ENCODE results near the gene GPHA2. TPM values are rescaled to one million over a fixed set of nuclear protein-coding genes. Genes with fewer than 3 reads are reported as not detected.

GPHA2 gene
- total and polyA plus RNA-seq, 2 experiments from 2014 or later = not detected

- H3K4me2 ChIP-seq = peak overlapping the region; percentile 78
- peaks cover 32% of the 10 kb centered on the region for H3K4me1 ChIP-seq (ENCODE audit: insufficient read depth)
- no peak overlapping the region for H3K4me3 ChIP-seq
- no peaks in the 10 kb centered on the region for H3K36me3 ChIP-seq (replicated peaks; ENCODE audit: insufficient read depth, low read depth)
- WGBS (ENCODE audit: low lambda C conversion rate, missing lambda C conversion rate) = 67% methylated on average over 25 of the region's 25 CpGs
- peaks cover 24% of the 10 kb centered on the region for H3K79me2 ChIP-seq
- no peaks in the 10 kb centered on the region for H3K9me3 ChIP-seq (ENCODE audit: low read depth)
- H4K20me1 ChIP-seq (ENCODE audit: insufficient read depth, poor library complexity, severe bottlenecking) = no peaks in the 10 kb centered on the region
- no peaks in the 10 kb centered on the region for H3K27me3 ChIP-seq
- DNase-seq (ENCODE audit: low spot score) = peak; percentile 68
- TF ChIP-seq EZH2 (IDR thresholded peaks at IDR 0.05; ENCODE audit: borderline replicate concordance) = no peak
- no peak for TF ChIP-seq EZH2phosphoT487 (IDR thresholded peaks at IDR 0.05; ENCODE audit: low read depth, severe bottlenecking, unreplicated experiment)
- TF ChIP-seq CTCF (IDR thresholded peaks at IDR 0.05; ENCODE audit: poor library complexity) = no peak
- no peak overlapping the region for H2AFZ ChIP-seq
- H3K27ac ChIP-seq = peak overlapping the region; percentile 98
- H3K9me2 ChIP-seq (replicated peaks; ENCODE audit: insufficient read depth) = no peaks in the 10 kb centered on the region
These were observed 44.4 kb downstream of the GPHA2 start for GRCh38 chr11:64891215-64891848.

GRCh38 chr11:64890522-64890939 lies 45.2 kb downstream of the GPHA2 start:
- H3K4me3 ChIP-seq = peak overlapping the region; percentile 26
- no peak for DNase-seq (ENCODE audit: low spot score)
- H3K9me3 ChIP-seq (ENCODE audit: low read depth) = no peaks in the 10 kb centered on the region
- no peaks in the 10 kb centered on the region for H3K36me3 ChIP-seq (replicated peaks; ENCODE audit: insufficient read depth, low read depth)
- H2AFZ ChIP-seq = no peak overlapping the region
- no peaks in the 10 kb centered on the region for H3K27me3 ChIP-seq
- no peak for TF ChIP-seq CTCF (IDR thresholded peaks at IDR 0.05; ENCODE audit: poor library complexity)
- no peak for TF ChIP-seq EZH2 (IDR thresholded peaks at IDR 0.05; ENCODE audit: borderline replicate concordance)
- peaks cover 39% of the 10 kb centered on the region for H3K4me1 ChIP-seq (ENCODE audit: insufficient read depth)
- no peaks in the 10 kb centered on the region for H4K20me1 ChIP-seq (ENCODE audit: insufficient read depth, poor library complexity, severe bottlenecking)
- H3K4me2 ChIP-seq = peak overlapping the region; percentile 78
- no peaks in the 10 kb centered on the region for H3K9me2 ChIP-seq (replicated peaks; ENCODE audit: insufficient read depth)
- peak overlapping the region; percentile 98 for H3K27ac ChIP-seq
- H3K79me2 ChIP-seq = peaks cover 24% of the 10 kb centered on the region
- 80% methylated on average over 7 of the region's 7 CpGs for WGBS (ENCODE audit: low lambda C conversion rate, missing lambda C conversion rate)

GRCh38 chr11:64888729-64889511 lies 46.8 kb downstream of the GPHA2 start:
- H2AFZ ChIP-seq = no peak overlapping the region
- H3K4me2 ChIP-seq = peak overlapping the region; percentile 78

More at GRCh38 chr11:64888729-64889511, 46.8 kb downstream of the GPHA2 start:
- Histone ChIP-seq H3K79me2 (peaks cover 24% of the 10 kb centered on the region), H3K4me1 (ENCODE audit: insufficient read depth) (peaks cover 43% of the 10 kb centered on the region), H3K36me3 (replicated peaks; ENCODE audit: insufficient read depth, low read depth) (no peaks in the 10 kb centered on the region), H3K27me3 (no peaks in the 10 kb centered on the region), H3K27ac (peak overlapping the region; percentile 98), H3K9me3 (ENCODE audit: low read depth) (no peaks in the 10 kb centered on the region), H3K9me2 (replicated peaks; ENCODE audit: insufficient read depth) (no peaks in the 10 kb centered on the region), H3K4me3 (no peak overlapping the region), H4K20me1 (ENCODE audit: insufficient read depth, poor library complexity, severe bottlenecking) (no peaks in the 10 kb centered on the region)
- DNase-seq (ENCODE audit: low spot score) = peak; percentile 88
- 23% methylated on average over 8 of the region's 9 CpGs for WGBS (ENCODE audit: low lambda C conversion rate, missing lambda C conversion rate)
- no peak for TF ChIP-seq CTCF (IDR thresholded peaks at IDR 0.05; ENCODE audit: poor library complexity)

All from hepatocyte (in vitro differentiated cells).